OCI-LY7 (cell line): ENCODE measurements around the gene COMMD3. TPM values are rescaled to one million over a fixed set of nuclear protein-coding genes. Genes with fewer than 3 reads are reported as not detected.

Experiments used
- BruUV-seq: library from RNA; stranded (reverse); fragments of 400-500 nt; replicated peaks from 2 replicates; lab custom pipeline; 2021; lab: Mats Ljungman, UMichigan
- CTCF ChIA-PET: fragments of 300-600 bp; sonication (Branson Sonifier 250); formaldehyde crosslinking; loops from one replicate; lab custom pipeline; 2022; ENCODE audit warnings: antibody characterized with exemption; ENCODE audit not compliant: unreplicated experiment; lab: Charles Lee
- POLR2A ChIA-PET: fragments of 300-600 bp; sonication (Branson Sonifier 250); formaldehyde crosslinking; loops from one replicate; lab custom pipeline; 2022; ENCODE audit warnings: antibody characterized with exemption; lab: Charles Lee
- DNase-seq: peaks from one replicate; pipeline ENCODE4 v3.0.0-alpha.2; 2015; ENCODE audit warnings: low spot score
- H2AFZ ChIP-seq: fragments of 200-600 bp; sonication (generic), shearing (Covaris generic); 2 replicates; pipeline ENCODE4 v1.6.1; 2014; ENCODE audit warnings: mild to moderate bottlenecking, antibody characterized with exemption, low read length, moderate library complexity
- H3K27ac ChIP-seq: fragments of 200-600 bp; sonication (generic); 2 replicates; pipeline ENCODE4 v1.5.1; 2014; ENCODE audit warnings: mixed run types, low read depth, mild to moderate bottlenecking, moderate library complexity, low read length, inconsistent platforms; ENCODE audit not compliant: poor library complexity, severe bottlenecking
- H3K36me3 ChIP-seq: fragments of 200-600 bp; sonication (generic); 2 replicates; pipeline ENCODE4 v1.6.1; 2014; ENCODE audit warnings: mild to moderate bottlenecking, antibody characterized with exemption, low read length, moderate library complexity, mixed read lengths; ENCODE audit not compliant: insufficient read depth
- H3K4me1 ChIP-seq: fragments of 200-600 bp; sonication (generic); 2 replicates; pipeline ENCODE4 v1.5.1; 2014; ENCODE audit warnings: mild to moderate bottlenecking, low read length; ENCODE audit not compliant: insufficient read depth, poor library complexity, severe bottlenecking
- H3K4me2 ChIP-seq: fragments of 200-600 bp; sonication (generic); 2 replicates; pipeline ENCODE4 v1.6.1; 2014; ENCODE audit warnings: mild to moderate bottlenecking, low read length
- H3K4me3 ChIP-seq: fragments of 200-600 bp; sonication (generic); 2 replicates; pipeline ENCODE4 v1.5.1; 2014; ENCODE audit warnings: mild to moderate bottlenecking, low read depth, low read length; ENCODE audit not compliant: poor library complexity, severe bottlenecking
- H3K79me2 ChIP-seq: fragments of 200-600 bp; sonication (generic); 2 replicates; pipeline ENCODE4 v1.6.1; 2016; ENCODE audit warnings: low read depth, mild to moderate bottlenecking, low read length, moderate library complexity, mixed read lengths; ENCODE audit not compliant: insufficient read depth
- H3K9me2 ChIP-seq: fragments of 200-600 bp; sonication (generic); 2 replicates; pipeline ENCODE4 v1.6.1; 2016; ENCODE audit warnings: mild to moderate bottlenecking, low read length, mixed read lengths; ENCODE audit not compliant: insufficient read depth
- H3K9me3 ChIP-seq: fragments of 200-600 bp; sonication (generic); 2 replicates; pipeline ENCODE4 v1.6.1; 2014; ENCODE audit warnings: mild to moderate bottlenecking, mixed run types, low read length, mixed read lengths
- H4K20me1 ChIP-seq: fragments of 200-600 bp; sonication (generic); 2 replicates; pipeline ENCODE4 v1.6.1; 2014; ENCODE audit warnings: mild to moderate bottlenecking, antibody characterized with exemption, low read length, moderate library complexity, mixed read lengths; ENCODE audit not compliant: insufficient read depth
- EZH2phosphoT487 ChIP-seq: fragments of 200-600 bp; sonication (generic); IDR thresholded peaks from 2 replicates; pipeline ENCODE4 v1.6.1; 2018; ENCODE audit warnings: low read depth, borderline replicate concordance, mild to moderate bottlenecking, mixed run types, antibody characterized with exemption, low read length, moderate library complexity, mixed read lengths
- intact Hi-C: fragments of 100-400 bp; cut with micrococcal nuclease; formaldehyde crosslinking; loops from one replicate; pipeline ENCODE4 v1.10.0; 2022; ENCODE audit not compliant: unreplicated experiment
- small RNA-seq: library from RNA; depleted of rRNA; stranded (forward); fragments of <200 nt; gene quantifications from one replicate; pipeline ENCODE3, GENCODE V24; 2014
- total RNA-seq, 2 experiments: library from RNA; depleted of rRNA in 1 of 2; stranded (reverse); fragments of >200 nt in 1 of 2; shearing (Covaris generic) in 1 of 2; gene quantifications; 2 replicates each; pipeline ENCODE4 v1.2.3, GENCODE V29; 2014 to 2022
- TF ChIP-seq, protein P1 (sequence below): fragments of 200-600 bp; sonication (generic); conservative IDR thresholded peaks from 2 replicates; pipeline ENCODE4 v1.5.1; 2014; ENCODE audit warnings: mild to moderate bottlenecking, antibody characterized with exemption, low read length, moderate library complexity, mixed read lengths

Gene COMMD3
- total RNA-seq, 2 experiments from 2014 or later, result 30.1 to 50.8 TPM

DNA sequence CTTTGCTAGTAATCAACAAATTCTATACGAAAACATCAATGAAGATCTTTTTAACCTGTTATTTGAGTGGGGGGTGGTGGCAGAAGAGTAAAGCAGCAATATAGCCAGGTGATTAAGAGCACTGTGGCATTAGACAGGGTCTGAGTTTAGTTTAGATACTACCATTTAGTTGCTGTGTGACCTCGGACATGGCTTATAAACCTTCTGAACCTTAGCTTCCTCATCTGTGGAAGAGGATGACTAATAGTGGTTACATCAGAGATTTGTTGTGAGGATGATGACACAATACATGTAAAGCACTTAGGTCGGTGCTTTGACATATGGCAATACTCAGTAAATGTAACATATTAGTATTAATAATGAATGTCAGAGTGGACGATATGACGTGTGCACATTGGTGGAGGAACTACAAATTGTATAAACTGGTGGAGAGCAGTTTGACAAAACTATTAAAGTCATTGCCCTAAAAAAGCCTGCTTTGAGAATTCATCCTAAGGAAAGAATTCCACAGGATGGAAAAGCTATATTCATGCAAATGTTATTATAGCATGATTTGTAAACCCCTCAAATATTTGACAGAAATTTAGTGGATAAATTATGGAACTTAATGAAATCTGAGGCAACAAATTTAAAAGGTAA, 53.4 kb downstream of the COMMD3 start:
- no peaks in the 10 kb centered on the region for H3K9me2 ChIP-seq
- H3K27ac ChIP-seq, result no peak overlapping the region
- H2AFZ ChIP-seq, result peak overlapping the region; percentile 83
- H4K20me1 ChIP-seq, result no peaks in the 10 kb centered on the region
- no peaks in the 10 kb centered on the region for H3K79me2 ChIP-seq
- TF ChIP-seq, protein P1, sequence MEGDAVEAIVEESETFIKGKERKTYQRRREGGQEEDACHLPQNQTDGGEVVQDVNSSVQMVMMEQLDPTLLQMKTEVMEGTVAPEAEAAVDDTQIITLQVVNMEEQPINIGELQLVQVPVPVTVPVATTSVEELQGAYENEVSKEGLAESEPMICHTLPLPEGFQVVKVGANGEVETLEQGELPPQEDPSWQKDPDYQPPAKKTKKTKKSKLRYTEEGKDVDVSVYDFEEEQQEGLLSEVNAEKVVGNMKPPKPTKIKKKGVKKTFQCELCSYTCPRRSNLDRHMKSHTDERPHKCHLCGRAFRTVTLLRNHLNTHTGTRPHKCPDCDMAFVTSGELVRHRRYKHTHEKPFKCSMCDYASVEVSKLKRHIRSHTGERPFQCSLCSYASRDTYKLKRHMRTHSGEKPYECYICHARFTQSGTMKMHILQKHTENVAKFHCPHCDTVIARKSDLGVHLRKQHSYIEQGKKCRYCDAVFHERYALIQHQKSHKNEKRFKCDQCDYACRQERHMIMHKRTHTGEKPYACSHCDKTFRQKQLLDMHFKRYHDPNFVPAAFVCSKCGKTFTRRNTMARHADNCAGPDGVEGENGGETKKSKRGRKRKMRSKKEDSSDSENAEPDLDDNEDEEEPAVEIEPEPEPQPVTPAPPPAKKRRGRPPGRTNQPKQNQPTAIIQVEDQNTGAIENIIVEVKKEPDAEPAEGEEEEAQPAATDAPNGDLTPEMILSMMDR, result no peak
- no peak for TF ChIP-seq EZH2phosphoT487
- no peak overlapping the region for H3K4me3 ChIP-seq
- intact Hi-C loops, result no loop called here
- ChIA-PET CTCF (no interaction called here), POLR2A (interaction anchor here (0.7 to 2.4 kb wide), 6 partner anchors 10 to 359 kb away, joined by 4 to 10 read pairs (median 7); partner anchors contain the start of gene COMMD3)
- H3K4me1 ChIP-seq, result peaks cover 10% of the 10 kb centered on the region
- H3K4me2 ChIP-seq, result no peak overlapping the region
- no peaks in the 10 kb centered on the region for H3K36me3 ChIP-seq
- H3K9me3 ChIP-seq, result no peaks in the 10 kb centered on the region
- DNase-seq, result no peak
- BruUV-seq, result no TSS peak

Small RNAs within 50 kb of the gene (small RNA-seq; reads per million reads assigned to genes)
- not detected for gene AL158211.3

Other genes starting within 250 kb of the COMMD3 start
- gene EBLN1, start 98.4 kb upstream of the COMMD3 start, total RNA-seq (2014; rRNA removed; shearing (Covaris generic)), result not detected in 2 replicates
- not detected in 2 replicates for gene EBLN1, start 98.4 kb upstream of the COMMD3 start, total RNA-seq (2022)
- gene BMI1, start 4.7 kb downstream of the COMMD3 start, total RNA-seq (2014; rRNA removed; shearing (Covaris generic)), result 5.7 and 7.4 TPM in 2 replicates
- 17.8 and 19.4 TPM in 2 replicates for gene BMI1, start 4.7 kb downstream of the COMMD3 start, total RNA-seq (2022)
- gene SPAG6, start 29.1 kb downstream of the COMMD3 start, total RNA-seq (2014; rRNA removed; shearing (Covaris generic)), result not detected in 2 replicates
- not detected in 2 replicates for gene SPAG6, start 29.1 kb downstream of the COMMD3 start, total RNA-seq (2022)